K562 (cell line): ENCODE results near the gene COX4I2. TPM values are rescaled to one million over a fixed set of nuclear protein-coding genes. Genes with fewer than 3 reads are reported as not detected.

ENCODE experiments used
- ATAC-seq: fragments of 200-7000 bp; cut with Tn5 transposase; 3 replicates; pipeline ENCODE4 v1.9.1; 2020; ENCODE audit warnings: moderate library complexity
- BruUV-seq: library from RNA; stranded (reverse); fragments of 400-500 nt; replicated peaks from 2 replicates; lab custom pipeline; 2021; lab: Mats Ljungman, UMichigan
- CTCF ChIA-PET: fragments of 300-600 bp; formaldehyde crosslinking; extraction: SDS; loops from one replicate; lab custom pipeline; 2021; ENCODE audit warnings: low intra/inter-chr PET ratio; lab: Yijun Ruan, JAX
- POLR2A ChIA-PET: fragments of 300-600, 350-650 bp; sonication (Branson Sonifier 250); formaldehyde crosslinking; extraction: SDS; loops from one replicate; lab custom pipeline; 2021; ENCODE audit warnings: antibody characterized with exemption, inconsistent platforms; lab: Yijun Ruan, JAX
- DNase-seq, 4 experiments: peaks; one replicate each; pipeline versions ENCODE4 v3.0.0 to v3.0.0-alpha.2; 2011 to 2018; ENCODE audit warnings: low spot score in 3 of 4, mixed read lengths in 3 of 4; ENCODE audit errors: extremely low read depth in 1 of 4
- FAIRE-seq: peaks from 2 replicates; lab custom pipeline; 2011; peaks lifted over from hg19 to GRCh38; lab: Jason Lieb, UNC
- H2AFZ ChIP-seq: 2 replicates; pipeline ENCODE4 v1.6.0; 2011; ENCODE audit warnings: low read depth, low read length, control low read depth, inconsistent platforms
- H3K27ac ChIP-seq: fragments of 200-600 bp; 3 replicates; pipeline ENCODE4 v1.8.0; 2011; ENCODE audit warnings: low read depth, mild to moderate bottlenecking, control low read depth, inconsistent platforms, low read length, moderate library complexity, mixed read lengths; ENCODE audit errors: extremely low read depth
- H3K27me3 ChIP-seq, 2 experiments: fragments of 300-600 bp in 1 of 2; 2 replicates in 1 of 2; 3 replicates in 1 of 2; pipeline versions ENCODE4 v1.6.0 to v1.8.0; 2011; ENCODE audit warnings: inconsistent platforms in 2 of 2, low read length in 2 of 2, mild to moderate bottlenecking in 1 of 2, mixed read lengths in 1 of 2, moderate library complexity in 1 of 2; ENCODE audit not compliant: control insufficient read depth in 2 of 2, insufficient read depth in 2 of 2
- H3K36me3 ChIP-seq: fragments of 300-600 bp; 3 replicates; pipeline ENCODE4 v1.8.0; 2011; ENCODE audit warnings: mild to moderate bottlenecking, low read length, inconsistent platforms; ENCODE audit not compliant: control insufficient read depth, insufficient read depth
- H3K4me1 ChIP-seq, 2 experiments: fragments of 200-600 bp in 1 of 2; replicated peaks in 1 of 2; 2 replicates in 1 of 2; 3 replicates in 1 of 2; pipeline versions ENCODE4 v1.5.1 to v1.8.0; 2011; ENCODE audit warnings: inconsistent platforms in 2 of 2, low read length in 2 of 2, mild to moderate bottlenecking in 1 of 2, mixed read lengths in 1 of 2, moderate library complexity in 1 of 2; ENCODE audit not compliant: control insufficient read depth in 2 of 2, insufficient read depth in 2 of 2
- H3K4me2 ChIP-seq: 2 replicates; pipeline ENCODE4 v1.6.1; 2011; ENCODE audit warnings: low read length, control low read depth, inconsistent platforms, mixed read lengths; ENCODE audit not compliant: insufficient read depth
- H3K4me3 ChIP-seq: fragments of 200-600 bp; sonication (generic), shearing (Covaris generic); 2 replicates; pipeline ENCODE4 v1.5.1; 2016; ENCODE audit warnings: control low read depth, inconsistent platforms
- H3K79me2 ChIP-seq: fragments of 200-600 bp; 3 replicates; pipeline ENCODE4 v1.8.0; 2011; ENCODE audit warnings: low read length, inconsistent platforms; ENCODE audit not compliant: control insufficient read depth, insufficient read depth
- H3K9ac ChIP-seq, 2 experiments: 2 replicates each; pipeline versions ENCODE4 v1.6.0 to v1.6.1; 2011; ENCODE audit warnings: low read depth in 2 of 2, low read length in 2 of 2, control low read depth in 1 of 2, inconsistent platforms in 1 of 2, mild to moderate bottlenecking in 1 of 2, mixed read lengths in 1 of 2; ENCODE audit not compliant: insufficient read depth in 1 of 2
- H3K9me1 ChIP-seq: one replicate; pipeline ENCODE4 v1.6.0; 2011; ENCODE audit warnings: inconsistent platforms, mild to moderate bottlenecking, low read length, moderate library complexity; ENCODE audit not compliant: control insufficient read depth, insufficient read depth
- H3K9me3 ChIP-seq: replicated peaks from 2 replicates; pipeline ENCODE4 v1.5.1; 2011; ENCODE audit warnings: low read depth, low read length, inconsistent platforms; ENCODE audit not compliant: control insufficient read depth, insufficient read depth
- H4K20me1 ChIP-seq: replicated peaks from 2 replicates; pipeline ENCODE4 v1.6.1; 2011; ENCODE audit warnings: low read length, inconsistent platforms, mixed read lengths; ENCODE audit not compliant: control insufficient read depth, insufficient read depth
- BDP1 ChIP-seq: IDR thresholded peaks from 3 replicates; pipeline ENCODE4 v1.6.1; 2011; ENCODE audit not compliant: insufficient read length, insufficient read depth
- DNMT1 ChIP-seq: fragments of 450-650 bp; IDR thresholded peaks from 2 replicates; pipeline ENCODE4 v1.6.1; 2016; ENCODE audit warnings: antibody characterized with exemption, mild to moderate bottlenecking
- EWSR1 ChIP-seq: fragments of 450-650 bp; IDR thresholded peaks from 2 replicates; pipeline ENCODE4 v1.6.1; 2018; ENCODE audit warnings: borderline replicate concordance, mild to moderate bottlenecking, low read depth, moderate library complexity; ENCODE audit not compliant: partially characterized antibody
- GABPB2 ChIP-seq: fragments of 250-450 bp; sonication (Bioruptor Pico); conservative IDR thresholded peaks from 2 replicates; pipeline ENCODE4 v1.5.1; 2021; ENCODE audit warnings: mild to moderate bottlenecking
- HNRNPUL1 ChIP-seq: fragments of 200-400 bp; formaldehyde crosslinking; IDR thresholded peaks from 2 replicates; pipeline ENCODE4 v1.6.1; 2017; ENCODE audit warnings: low read length
- KDM5B ChIP-seq: fragments of 200-600 bp; sonication (generic); IDR thresholded peaks from 2 replicates; pipeline ENCODE4 v1.6.1; 2012; ENCODE audit warnings: low read depth, mild to moderate bottlenecking, moderate library complexity, low read length, control low read depth, inconsistent platforms; ENCODE audit not compliant: insufficient replicate concordance
- MTA1 ChIP-seq: fragments of 450-650 bp; IDR thresholded peaks from 2 replicates; pipeline ENCODE4 v1.6.1; 2017; ENCODE audit warnings: borderline replicate concordance
- NFYB ChIP-seq: IDR thresholded peaks from 2 replicates; pipeline ENCODE4 v1.6.1; 2011; ENCODE audit warnings: mild to moderate bottlenecking, moderate library complexity; ENCODE audit not compliant: insufficient read length; ENCODE audit errors: extremely low read depth
- POU5F1 ChIP-seq: fragments of 150-350 bp; IDR thresholded peaks from 2 replicates; pipeline ENCODE4 v1.6.1; 2014; ENCODE audit warnings: borderline replicate concordance, low read length, low read depth, mild to moderate bottlenecking; ENCODE audit not compliant: partially characterized antibody
- ZNF175 ChIP-seq: fragments of 200-800 bp; sonication (Bioruptor generic); IDR thresholded peaks from 2 replicates; pipeline ENCODE4 v1.6.1; 2016; ENCODE audit warnings: low read depth, mild to moderate bottlenecking, missing genetic modification characterization, missing compliant biosample characterization
- ZNF217 ChIP-seq: sonication (generic); formaldehyde crosslinking; IDR thresholded peaks from 2 replicates; pipeline ENCODE4 v1.8.0; 2022; ENCODE audit warnings: mild to moderate bottlenecking, missing genetic modification reagents
- ZNF583 ChIP-seq: fragments of 250-450 bp; sonication (Bioruptor Pico); IDR thresholded peaks from 2 replicates; pipeline ENCODE4 v1.4.0; 2020
- WGBS: fragments of 100-300 bp; shearing (Covaris generic); methylation state at CpG from one replicate; pipeline ENCODE4 v1.1.6; 2016; ENCODE audit warnings: low coverage, mixed read lengths; ENCODE audit not compliant: insufficient coverage; ENCODE audit errors: missing lambda C conversion rate; 5-methylcytosine and 5-hydroxymethylcytosine counted together
- in situ Hi-C: fragments of 300-500 bp; cut with MboI; formaldehyde crosslinking; loops from 4 replicates; pipeline ENCODE4 v1.15.0; 2018; ENCODE audit warnings: inconsistent platforms, mixed read lengths
- intact Hi-C: fragments of 100-400 bp; cut with micrococcal nuclease; formaldehyde crosslinking; loops from 2 replicates; pipeline ENCODE4 v1.14.2; 2022
- polyA plus RNA-seq, 8 experiments: library from polyadenylated mRNA; depleted of rRNA in 4 of 8; stranded (reverse) in 5 of 8; unstranded in 3 of 8; fragments of >200 nt; fragmentation: Nextera tagmentation in 2 of 8; fragmentation: Illumina TruSeq in 1 of 8; extraction: Ambion mirVana in 2 of 8; extraction: Trizol in 1 of 8; gene quantifications; 2 replicates each; pipeline versions ENCODE4 v1.2.1 to v1.2.3, GENCODE V29; 2011 to 2014; ENCODE audit warnings: inconsistent platforms in 1 of 8, missing spikeins in 1 of 8
- total RNA-seq, 7 experiments: library from RNA; depleted of rRNA in 6 of 7; stranded (reverse); fragments of >200 nt in 6 of 7; fragmentation: Illumina TruSeq in 2 of 7; extraction: Trizol in 2 of 7; gene quantifications; 2 replicates each; pipeline versions ENCODE4 v1.2.1 to v1.2.3, GENCODE V29; 2011 to 2021; ENCODE audit warnings: low replicate concordance in 1 of 7
- TF ChIP-seq, protein P1 (sequence below): sonication (generic); formaldehyde crosslinking; IDR thresholded peaks from 2 replicates; pipeline ENCODE4 v1.8.0; 2022; ENCODE audit warnings: mild to moderate bottlenecking, missing genetic modification reagents, borderline replicate concordance
- TF ChIP-seq, protein P2 (sequence below), 2 experiments: fragments of 200-800 bp in 1 of 2; sonication (Bioruptor generic) in 1 of 2; sonication (generic) in 1 of 2; formaldehyde crosslinking in 1 of 2; IDR thresholded peaks in 1 of 2; conservative IDR thresholded peaks in 1 of 2; 2 replicates each; pipeline versions ENCODE4 v1.5.0 to v1.6.1; 2016 to 2020; ENCODE audit warnings: missing compliant biosample characterization in 1 of 2, missing genetic modification characterization in 1 of 2, missing genetic modification reagents in 1 of 2
- TF ChIP-seq, protein P3 (sequence below): sonication (generic); formaldehyde crosslinking; IDR thresholded peaks from 2 replicates; pipeline ENCODE4 v1.8.1; 2023; ENCODE audit warnings: mild to moderate bottlenecking, missing genetic modification reagents

COX4I2 gene
- total and polyA plus RNA-seq, 9 of the 15 experiments (the other 6 are each of a cell fraction or from before 2014, with no cell fraction given), result not detected

DNA sequence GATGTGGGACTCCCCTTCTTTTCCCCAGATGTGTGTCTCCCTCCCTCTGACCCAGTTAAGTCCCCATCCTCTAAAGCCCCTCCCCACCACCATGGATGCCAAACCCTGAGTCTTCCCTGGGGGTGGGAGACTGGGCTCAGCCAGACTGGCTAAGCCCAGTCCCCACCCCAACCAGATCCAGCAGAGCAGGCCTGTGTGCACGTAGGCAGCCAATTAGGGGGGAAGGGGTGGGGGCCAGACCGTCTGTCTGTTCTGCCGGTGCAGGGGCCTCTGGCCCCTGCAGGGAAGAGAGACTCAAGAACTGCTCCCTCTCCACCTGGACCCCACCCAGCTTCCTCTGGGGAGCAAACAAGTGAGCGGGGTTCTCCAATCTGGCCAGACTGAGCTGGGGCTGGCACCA, 605 bp downstream of the COX4I2 start:
- Histone ChIP-seq H3K36me3 (no peaks in the 10 kb centered on the region), H3K9ac (0 out of 4 replicates have a peak overlapping the region, but pooled peaks of 1 of the 2 experiments have one; percentile 2), H3K27me3 (no peaks in the 10 kb centered on the region), H3K79me2 (no peaks in the 10 kb centered on the region), H3K27ac (no peak overlapping the region), H4K20me1 (no peaks in the 10 kb centered on the region), H3K4me2 (no peak overlapping the region), H3K9me1 (no peaks in the 10 kb centered on the region), H3K4me1 (peaks cover 5 to 15% of the 10 kb centered on the region in 2 experiments; a peak in 4 of 5 replicates), H3K4me3 (no peak overlapping the region), H3K9me3 (no peaks in the 10 kb centered on the region), H2AFZ (no peak overlapping the region)
- POLR2A ChIA-PET, result no interaction called here
- in situ Hi-C loops, result no loop called here
- WGBS, result 53% methylated on average over 4 of the region's 4 CpGs
- BruUV-seq, result no TSS peak
- FAIRE-seq (no peak), ATAC-seq (no peak), DNase-seq (peak in 1 of 4 experiments; percentile 2)
- CTCF ChIA-PET, result no interaction called here
- intact Hi-C loops, result loop anchor here (10.0 kb wide), 1 partner anchor 156 kb away; no protein-coding TSS in a partner anchor
- TF ChIP-seq DNMT1 (no peak), HNRNPUL1 (no peak), GABPB2 (CRISPR knock-in tag) (no peak), EWSR1 (no peak), BDP1 (no peak), KDM5B (no peak), NFYB (no peak), POU5F1 (no peak), MTA1 (no peak), ZNF217 (CRISPR knock-in tag) (no peak), ZNF175 (CRISPR knock-in tag) (no peak), ZNF583 (CRISPR knock-in tag) (no peak)
- TF ChIP-seq, protein P1, sequence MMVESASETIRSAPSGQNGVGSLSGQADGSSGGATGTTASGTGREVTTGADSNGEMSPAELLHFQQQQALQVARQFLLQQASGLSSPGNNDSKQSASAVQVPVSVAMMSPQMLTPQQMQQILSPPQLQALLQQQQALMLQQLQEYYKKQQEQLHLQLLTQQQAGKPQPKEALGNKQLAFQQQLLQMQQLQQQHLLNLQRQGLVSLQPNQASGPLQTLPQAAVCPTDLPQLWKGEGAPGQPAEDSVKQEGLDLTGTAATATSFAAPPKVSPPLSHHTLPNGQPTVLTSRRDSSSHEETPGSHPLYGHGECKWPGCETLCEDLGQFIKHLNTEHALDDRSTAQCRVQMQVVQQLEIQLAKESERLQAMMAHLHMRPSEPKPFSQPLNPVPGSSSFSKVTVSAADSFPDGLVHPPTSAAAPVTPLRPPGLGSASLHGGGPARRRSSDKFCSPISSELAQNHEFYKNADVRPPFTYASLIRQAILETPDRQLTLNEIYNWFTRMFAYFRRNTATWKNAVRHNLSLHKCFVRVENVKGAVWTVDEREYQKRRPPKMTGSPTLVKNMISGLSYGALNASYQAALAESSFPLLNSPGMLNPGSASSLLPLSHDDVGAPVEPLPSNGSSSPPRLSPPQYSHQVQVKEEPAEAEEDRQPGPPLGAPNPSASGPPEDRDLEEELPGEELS (CRISPR knock-in tag), result no peak
- TF ChIP-seq, protein P2, sequence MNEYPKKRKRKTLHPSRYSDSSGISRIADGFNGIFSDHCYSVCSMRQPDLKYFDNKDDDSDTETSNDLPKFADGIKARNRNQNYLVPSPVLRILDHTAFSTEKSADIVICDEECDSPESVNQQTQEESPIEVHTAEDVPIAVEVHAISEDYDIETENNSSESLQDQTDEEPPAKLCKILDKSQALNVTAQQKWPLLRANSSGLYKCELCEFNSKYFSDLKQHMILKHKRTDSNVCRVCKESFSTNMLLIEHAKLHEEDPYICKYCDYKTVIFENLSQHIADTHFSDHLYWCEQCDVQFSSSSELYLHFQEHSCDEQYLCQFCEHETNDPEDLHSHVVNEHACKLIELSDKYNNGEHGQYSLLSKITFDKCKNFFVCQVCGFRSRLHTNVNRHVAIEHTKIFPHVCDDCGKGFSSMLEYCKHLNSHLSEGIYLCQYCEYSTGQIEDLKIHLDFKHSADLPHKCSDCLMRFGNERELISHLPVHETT (CRISPR knock-in tag; conservative IDR thresholded peaks at IDR 0.05 in 1 of 2, IDR thresholded peaks at IDR 0.05 in 1 of 2), result no peak
- TF ChIP-seq, protein P3, sequence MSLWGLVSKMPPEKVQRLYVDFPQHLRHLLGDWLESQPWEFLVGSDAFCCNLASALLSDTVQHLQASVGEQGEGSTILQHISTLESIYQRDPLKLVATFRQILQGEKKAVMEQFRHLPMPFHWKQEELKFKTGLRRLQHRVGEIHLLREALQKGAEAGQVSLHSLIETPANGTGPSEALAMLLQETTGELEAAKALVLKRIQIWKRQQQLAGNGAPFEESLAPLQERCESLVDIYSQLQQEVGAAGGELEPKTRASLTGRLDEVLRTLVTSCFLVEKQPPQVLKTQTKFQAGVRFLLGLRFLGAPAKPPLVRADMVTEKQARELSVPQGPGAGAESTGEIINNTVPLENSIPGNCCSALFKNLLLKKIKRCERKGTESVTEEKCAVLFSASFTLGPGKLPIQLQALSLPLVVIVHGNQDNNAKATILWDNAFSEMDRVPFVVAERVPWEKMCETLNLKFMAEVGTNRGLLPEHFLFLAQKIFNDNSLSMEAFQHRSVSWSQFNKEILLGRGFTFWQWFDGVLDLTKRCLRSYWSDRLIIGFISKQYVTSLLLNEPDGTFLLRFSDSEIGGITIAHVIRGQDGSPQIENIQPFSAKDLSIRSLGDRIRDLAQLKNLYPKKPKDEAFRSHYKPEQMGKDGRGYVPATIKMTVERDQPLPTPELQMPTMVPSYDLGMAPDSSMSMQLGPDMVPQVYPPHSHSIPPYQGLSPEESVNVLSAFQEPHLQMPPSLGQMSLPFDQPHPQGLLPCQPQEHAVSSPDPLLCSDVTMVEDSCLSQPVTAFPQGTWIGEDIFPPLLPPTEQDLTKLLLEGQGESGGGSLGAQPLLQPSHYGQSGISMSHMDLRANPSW (CRISPR knock-in tag), result no peak
